ENCODE measurements around the gene CDKL1.

The CDKL1 gene

DNA sequence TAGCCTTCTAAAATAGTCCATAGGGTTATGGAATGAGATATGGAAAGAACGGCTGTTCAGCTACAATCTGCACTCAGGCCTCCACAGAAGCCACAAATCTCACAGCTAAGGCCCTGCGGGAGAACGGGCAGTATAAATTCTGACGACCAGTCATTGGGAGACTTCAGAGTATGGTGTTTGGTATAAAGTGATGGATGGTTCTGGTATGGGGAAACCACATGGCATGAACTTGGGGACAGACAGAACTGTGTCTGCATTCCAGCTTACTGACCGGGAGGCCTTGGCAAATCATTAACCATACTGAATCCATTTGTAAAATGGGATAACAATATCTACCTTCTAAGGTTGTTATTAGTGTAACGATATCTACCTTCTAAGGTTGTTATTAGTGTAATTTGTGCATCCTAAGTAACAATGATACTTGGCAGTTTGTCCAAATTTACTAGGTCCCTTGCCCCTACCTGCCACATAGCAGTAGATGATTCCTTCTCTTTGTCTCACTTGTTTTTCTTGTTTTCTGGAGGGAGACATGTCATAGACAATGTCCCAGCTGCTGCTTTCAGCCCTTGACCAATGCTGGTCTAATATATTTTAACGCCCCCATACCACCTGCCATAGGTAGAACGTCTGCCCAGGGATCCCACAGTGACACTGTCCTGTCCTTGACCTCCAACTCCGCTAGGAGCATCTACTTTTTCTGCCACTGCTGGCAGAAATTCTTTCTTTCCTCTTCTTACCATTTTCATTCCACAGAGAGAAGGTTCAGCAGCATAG is 6.8 kb downstream of the CDKL1 start:
- no peak for DNase-seq (ENCODE audit: low spot score)
- ATAC-seq (ENCODE audit: low read depth), result no peak
- Histone ChIP-seq H3K36me3 (ENCODE audit: low read depth) (no peaks in the 10 kb centered on the region), H3K27me3 (ENCODE audit: insufficient read depth, poor library complexity, severe bottlenecking) (no peaks in the 10 kb centered on the region), H3K4me1 (ENCODE audit: insufficient read depth, poor library complexity, severe bottlenecking) (no peaks in the 10 kb centered on the region), H3K4me3 (ENCODE audit: severe bottlenecking) (no peak overlapping the region), H3K27ac (ENCODE audit: poor library complexity, severe bottlenecking) (no peak overlapping the region), H3K9me3 (ENCODE audit: severe bottlenecking) (no peaks in the 10 kb centered on the region)
- TF ChIP-seq, protein P1, sequence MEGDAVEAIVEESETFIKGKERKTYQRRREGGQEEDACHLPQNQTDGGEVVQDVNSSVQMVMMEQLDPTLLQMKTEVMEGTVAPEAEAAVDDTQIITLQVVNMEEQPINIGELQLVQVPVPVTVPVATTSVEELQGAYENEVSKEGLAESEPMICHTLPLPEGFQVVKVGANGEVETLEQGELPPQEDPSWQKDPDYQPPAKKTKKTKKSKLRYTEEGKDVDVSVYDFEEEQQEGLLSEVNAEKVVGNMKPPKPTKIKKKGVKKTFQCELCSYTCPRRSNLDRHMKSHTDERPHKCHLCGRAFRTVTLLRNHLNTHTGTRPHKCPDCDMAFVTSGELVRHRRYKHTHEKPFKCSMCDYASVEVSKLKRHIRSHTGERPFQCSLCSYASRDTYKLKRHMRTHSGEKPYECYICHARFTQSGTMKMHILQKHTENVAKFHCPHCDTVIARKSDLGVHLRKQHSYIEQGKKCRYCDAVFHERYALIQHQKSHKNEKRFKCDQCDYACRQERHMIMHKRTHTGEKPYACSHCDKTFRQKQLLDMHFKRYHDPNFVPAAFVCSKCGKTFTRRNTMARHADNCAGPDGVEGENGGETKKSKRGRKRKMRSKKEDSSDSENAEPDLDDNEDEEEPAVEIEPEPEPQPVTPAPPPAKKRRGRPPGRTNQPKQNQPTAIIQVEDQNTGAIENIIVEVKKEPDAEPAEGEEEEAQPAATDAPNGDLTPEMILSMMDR (IDR thresholded peaks at IDR 0.05; ENCODE audit: poor library complexity, severe bottlenecking), result no peak

DNA sequence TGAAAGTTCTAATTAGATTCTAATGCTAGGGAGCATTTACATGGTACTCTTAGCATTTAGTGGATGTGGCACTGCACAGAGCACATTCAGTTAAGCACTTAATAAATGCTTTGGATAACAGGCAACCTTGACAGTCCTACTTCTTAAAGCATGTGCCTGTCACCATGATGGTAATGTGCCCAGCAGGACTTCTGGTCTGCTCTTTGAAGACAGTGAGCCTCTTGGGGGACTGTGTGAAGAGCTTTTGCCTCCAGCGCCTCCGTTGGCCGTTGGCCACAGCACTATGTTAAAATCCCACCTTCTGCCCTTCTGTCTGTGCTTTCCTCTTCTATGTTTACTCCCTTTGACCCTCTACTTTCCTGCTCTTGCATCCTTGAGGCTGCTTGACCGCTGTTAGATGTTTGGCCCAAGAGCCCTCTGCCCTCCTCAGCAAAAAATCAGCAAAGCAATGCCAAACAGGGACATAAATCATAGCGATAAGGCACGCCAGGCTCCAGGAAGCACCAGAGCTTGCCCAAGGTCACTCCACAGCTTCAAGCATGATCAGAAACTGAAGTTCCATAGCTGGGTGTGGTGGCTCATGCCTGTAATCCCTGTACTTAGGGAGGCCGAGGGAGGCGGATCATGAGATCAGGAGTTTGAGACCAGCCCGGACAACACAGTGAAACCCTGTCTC is 8.3 kb downstream of the CDKL1 start:
- ATAC-seq (ENCODE audit: low read depth) (no peak), DNase-seq (ENCODE audit: low spot score) (no peak)
- Histone ChIP-seq H3K27ac (ENCODE audit: poor library complexity, severe bottlenecking) (no peak overlapping the region), H3K27me3 (ENCODE audit: insufficient read depth, poor library complexity, severe bottlenecking) (no peaks in the 10 kb centered on the region), H3K9me3 (ENCODE audit: severe bottlenecking) (no peaks in the 10 kb centered on the region), H3K4me3 (ENCODE audit: severe bottlenecking) (no peak overlapping the region), H3K4me1 (ENCODE audit: insufficient read depth, poor library complexity, severe bottlenecking) (no peaks in the 10 kb centered on the region), H3K36me3 (ENCODE audit: low read depth) (no peaks in the 10 kb centered on the region)
- TF ChIP-seq, protein P1 (IDR thresholded peaks at IDR 0.05; ENCODE audit: poor library complexity, severe bottlenecking), result no peak

DNA sequence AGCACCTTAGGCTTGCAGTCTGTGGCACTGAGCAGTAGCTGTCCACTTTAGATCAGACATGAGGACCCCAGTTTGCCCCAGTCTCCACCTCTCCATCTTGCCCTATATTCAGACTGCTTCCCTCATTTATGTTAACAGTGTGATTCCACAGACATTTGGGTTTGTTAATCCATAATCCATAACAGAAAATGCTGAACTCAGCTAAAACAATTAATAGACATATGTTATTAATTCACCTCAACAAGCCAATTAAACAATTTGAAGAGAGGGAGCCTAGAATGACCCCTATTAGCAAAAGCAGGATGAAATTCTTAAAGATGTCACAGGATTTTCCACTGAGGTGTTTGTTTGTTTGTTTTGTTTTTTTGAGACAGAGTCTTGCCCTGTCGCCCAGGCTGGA is 9.1 kb downstream of the CDKL1 start:
- no peaks in the 10 kb centered on the region for H3K27me3 ChIP-seq (ENCODE audit: insufficient read depth, poor library complexity, severe bottlenecking)
- no peaks in the 10 kb centered on the region for H3K9me3 ChIP-seq (ENCODE audit: severe bottlenecking)
- no peaks in the 10 kb centered on the region for H3K36me3 ChIP-seq (ENCODE audit: low read depth)
- ATAC-seq (ENCODE audit: low read depth), result no peak; the same call in 2 of the 3 replicates
- H3K27ac ChIP-seq (ENCODE audit: poor library complexity, severe bottlenecking), result no peak overlapping the region
- no peaks in the 10 kb centered on the region for H3K4me1 ChIP-seq (ENCODE audit: insufficient read depth, poor library complexity, severe bottlenecking)
- TF ChIP-seq, protein P1 (IDR thresholded peaks at IDR 0.05; ENCODE audit: poor library complexity, severe bottlenecking), result no peak
- DNase-seq (ENCODE audit: low spot score), result no peak
- H3K4me3 ChIP-seq (ENCODE audit: severe bottlenecking), result no peak overlapping the region

DNA sequence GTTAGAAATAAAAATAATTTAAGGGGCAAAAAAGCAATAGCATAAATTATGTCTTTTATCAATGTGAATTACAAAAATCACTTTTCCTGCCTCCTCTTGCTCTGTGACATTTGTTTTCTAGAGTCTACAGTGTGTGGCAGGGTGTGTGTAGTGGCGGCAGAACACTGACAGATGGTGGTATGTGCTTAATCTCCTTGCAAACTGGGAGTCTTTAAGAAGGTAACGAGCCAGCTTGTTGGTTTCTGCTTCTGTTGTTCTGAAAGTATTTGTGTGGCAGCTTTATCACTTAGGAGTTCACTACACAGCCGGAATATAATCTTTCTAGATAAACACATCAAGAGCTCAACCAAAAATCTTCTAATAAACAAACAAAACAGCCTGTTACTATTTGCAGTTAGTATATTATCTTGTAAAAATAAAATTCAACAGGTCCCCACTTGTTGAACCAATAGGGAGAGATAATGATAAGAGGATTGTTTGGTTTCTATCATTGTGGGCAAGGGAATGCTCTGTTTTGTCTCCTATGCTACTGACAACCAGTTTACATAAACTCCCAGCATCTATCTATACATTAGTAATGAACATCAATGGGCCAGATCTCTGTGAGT is 13.0 kb downstream of the CDKL1 start:
- ATAC-seq (ENCODE audit: low read depth), result no peak
- DNase-seq (ENCODE audit: low spot score), result no peak
- Histone ChIP-seq H3K27ac (ENCODE audit: poor library complexity, severe bottlenecking) (no peak overlapping the region), H3K4me1 (ENCODE audit: insufficient read depth, poor library complexity, severe bottlenecking) (no peaks in the 10 kb centered on the region), H3K4me3 (ENCODE audit: severe bottlenecking) (no peak overlapping the region), H3K27me3 (ENCODE audit: insufficient read depth, poor library complexity, severe bottlenecking) (no peaks in the 10 kb centered on the region), H3K9me3 (ENCODE audit: severe bottlenecking) (no peaks in the 10 kb centered on the region), H3K36me3 (ENCODE audit: low read depth) (no peaks in the 10 kb centered on the region)
- TF ChIP-seq, protein P1 (IDR thresholded peaks at IDR 0.05; ENCODE audit: poor library complexity, severe bottlenecking), result no peak
